ENCODE data around the gene SF3A1.

The SF3A1 gene

DNA sequence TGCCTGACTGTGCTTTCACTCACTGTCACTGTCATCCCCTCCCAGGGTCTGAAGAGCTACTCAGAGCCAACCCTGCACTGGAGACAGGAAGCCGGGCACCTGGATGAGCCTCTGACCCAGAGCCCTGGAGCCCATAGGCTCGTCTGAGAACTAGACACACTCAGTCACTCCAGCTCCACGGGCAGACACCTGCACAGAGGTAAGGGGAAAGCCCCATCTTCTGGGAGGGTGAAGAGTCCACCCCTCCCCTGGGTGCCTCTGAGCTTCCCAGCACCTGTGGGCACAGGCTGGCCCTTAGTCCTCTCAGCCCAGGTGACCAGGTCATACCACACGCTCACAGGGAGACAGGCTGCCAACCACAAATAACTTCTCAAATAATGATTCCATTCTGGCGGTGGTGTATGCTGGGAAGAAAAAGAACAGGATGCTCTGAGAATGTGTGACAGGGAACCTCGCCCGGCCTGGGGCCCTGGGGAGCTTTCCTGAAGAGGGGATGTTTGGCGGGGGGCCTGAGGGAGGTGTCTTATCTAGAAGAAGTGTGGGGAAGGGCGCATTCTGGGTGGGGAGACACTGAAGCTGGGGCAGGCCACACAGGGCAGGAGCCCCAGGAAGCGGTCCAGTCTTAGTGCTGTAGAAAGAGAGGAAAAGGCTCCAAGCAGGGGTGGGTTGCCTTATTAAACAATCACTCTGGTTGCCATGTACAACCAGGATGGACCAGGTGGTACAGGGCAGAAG lies 5.4 kb upstream of the SF3A1 start:
- H3K4me3 ChIP-seq (replicated peaks; ENCODE audit: low read depth, low read length): no peak overlapping the region
- TF ChIP-seq, protein P1, sequence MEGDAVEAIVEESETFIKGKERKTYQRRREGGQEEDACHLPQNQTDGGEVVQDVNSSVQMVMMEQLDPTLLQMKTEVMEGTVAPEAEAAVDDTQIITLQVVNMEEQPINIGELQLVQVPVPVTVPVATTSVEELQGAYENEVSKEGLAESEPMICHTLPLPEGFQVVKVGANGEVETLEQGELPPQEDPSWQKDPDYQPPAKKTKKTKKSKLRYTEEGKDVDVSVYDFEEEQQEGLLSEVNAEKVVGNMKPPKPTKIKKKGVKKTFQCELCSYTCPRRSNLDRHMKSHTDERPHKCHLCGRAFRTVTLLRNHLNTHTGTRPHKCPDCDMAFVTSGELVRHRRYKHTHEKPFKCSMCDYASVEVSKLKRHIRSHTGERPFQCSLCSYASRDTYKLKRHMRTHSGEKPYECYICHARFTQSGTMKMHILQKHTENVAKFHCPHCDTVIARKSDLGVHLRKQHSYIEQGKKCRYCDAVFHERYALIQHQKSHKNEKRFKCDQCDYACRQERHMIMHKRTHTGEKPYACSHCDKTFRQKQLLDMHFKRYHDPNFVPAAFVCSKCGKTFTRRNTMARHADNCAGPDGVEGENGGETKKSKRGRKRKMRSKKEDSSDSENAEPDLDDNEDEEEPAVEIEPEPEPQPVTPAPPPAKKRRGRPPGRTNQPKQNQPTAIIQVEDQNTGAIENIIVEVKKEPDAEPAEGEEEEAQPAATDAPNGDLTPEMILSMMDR (IDR thresholded peaks at IDR 0.05; ENCODE audit: low read length, missing control alignments): no peak
- DNase-seq (ENCODE audit: low read depth): no peak

DNA sequence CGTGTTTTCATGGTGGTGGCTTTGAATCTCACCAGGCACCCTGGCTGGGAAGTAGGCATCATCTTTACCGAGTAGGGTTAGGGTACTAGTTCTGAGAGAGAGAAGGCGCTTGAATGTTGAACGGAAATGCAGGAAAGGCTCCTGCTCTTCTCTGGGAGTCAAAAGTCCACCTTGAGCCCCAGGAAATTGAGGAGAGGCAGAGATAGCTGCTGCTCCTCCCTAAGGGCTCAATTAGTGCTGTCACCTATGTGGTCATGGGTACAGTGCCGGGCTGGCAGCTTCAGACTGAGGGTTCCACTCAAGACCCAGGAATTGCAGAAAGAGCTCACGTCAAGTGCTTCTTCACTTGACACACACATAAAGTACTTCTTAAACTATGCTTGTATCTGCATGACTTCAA lies 1.8 kb upstream of the SF3A1 start:
- DNase-seq (ENCODE audit: low read depth): no peak
- H3K4me3 ChIP-seq (replicated peaks; ENCODE audit: low read depth, low read length): no peak overlapping the region
- TF ChIP-seq, protein P1 (IDR thresholded peaks at IDR 0.05; ENCODE audit: low read length, missing control alignments): no peak

DNA sequence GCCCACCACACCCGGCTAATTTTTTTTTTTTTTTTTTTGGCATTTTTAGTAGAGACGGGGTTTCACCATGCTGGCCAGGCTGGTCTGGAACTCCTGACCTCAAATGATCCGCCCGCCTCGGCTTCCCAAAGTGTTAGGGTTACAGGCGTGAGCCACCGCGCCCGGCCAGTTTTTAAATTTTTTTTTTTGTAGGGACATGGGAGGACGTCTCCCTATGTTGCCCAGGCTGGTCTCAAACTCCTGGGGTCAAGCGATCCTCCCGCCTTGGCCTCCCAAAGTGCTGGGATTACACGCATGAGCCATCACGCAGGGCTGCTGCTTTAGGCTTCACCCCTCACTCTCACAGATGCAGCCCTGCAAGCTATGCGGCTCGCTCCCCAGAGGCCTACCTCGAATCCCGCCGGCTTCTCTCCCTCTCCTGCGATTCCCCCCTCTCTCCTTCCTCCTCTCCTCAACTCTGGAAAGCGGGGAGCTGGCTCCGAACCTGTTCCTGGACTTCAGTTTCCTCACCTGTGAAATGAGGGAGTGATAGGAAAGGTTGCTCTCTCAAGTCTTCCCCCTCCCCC lies 1.0 kb upstream of the SF3A1 start:
- peak overlapping the region; percentile 96 for H3K4me3 ChIP-seq (replicated peaks; ENCODE audit: low read depth, low read length)
- TF ChIP-seq, protein P1 (IDR thresholded peaks at IDR 0.05; ENCODE audit: low read length, missing control alignments): no peak

DNA sequence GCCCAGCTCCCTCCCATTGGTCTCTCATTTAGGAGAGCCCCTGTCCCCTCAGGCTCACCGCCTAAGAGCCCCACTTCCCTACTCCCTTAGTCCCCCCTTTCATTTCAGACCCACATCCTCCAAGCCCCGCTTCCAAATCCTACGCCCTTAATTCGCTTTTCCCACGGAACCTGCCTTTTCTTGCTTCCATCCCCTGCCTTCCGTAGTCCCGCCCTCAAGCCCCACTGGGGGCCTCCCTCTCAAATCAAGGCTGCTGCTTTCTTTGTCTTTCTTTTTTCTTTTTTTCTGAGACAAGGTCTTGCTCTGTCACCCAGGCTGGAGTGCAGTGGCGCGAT lies 509 bp upstream of the SF3A1 start:
- DNase-seq (ENCODE audit: low read depth): no peak
- peak overlapping the region; percentile 96 for H3K4me3 ChIP-seq (replicated peaks; ENCODE audit: low read depth, low read length)
- TF ChIP-seq, protein P1 (IDR thresholded peaks at IDR 0.05; ENCODE audit: low read length, missing control alignments): no peak

More for the DNA sequence above, 1.0 kb upstream of the SF3A1 start:
- DNase-seq (ENCODE audit: low read depth): no peak

DNA sequence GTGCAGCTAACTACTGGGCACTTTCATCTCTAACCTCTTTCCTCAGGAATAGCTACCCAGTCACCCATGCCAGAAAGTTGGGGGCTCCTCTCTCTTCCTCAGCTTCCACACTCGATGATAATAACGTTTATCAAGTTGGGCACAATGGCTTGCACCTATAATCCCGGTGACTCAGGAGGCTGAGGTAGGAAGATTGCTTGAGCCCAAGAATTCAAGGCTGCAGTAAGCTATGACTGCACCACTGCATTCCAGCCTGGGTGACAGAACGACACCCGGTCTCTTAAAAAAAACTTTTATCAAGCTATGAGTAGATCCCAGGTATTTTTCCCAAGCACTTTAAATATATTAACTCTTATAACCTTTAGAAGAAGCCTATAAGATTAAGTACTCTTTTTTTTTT lies 2.0 kb downstream of the SF3A1 start:
- TF ChIP-seq, protein P1 (IDR thresholded peaks at IDR 0.05; ENCODE audit: low read length, missing control alignments): no peak
- no peak for DNase-seq (ENCODE audit: low read depth)
- no peak overlapping the region for H3K4me3 ChIP-seq (replicated peaks; ENCODE audit: low read depth, low read length)

DNA sequence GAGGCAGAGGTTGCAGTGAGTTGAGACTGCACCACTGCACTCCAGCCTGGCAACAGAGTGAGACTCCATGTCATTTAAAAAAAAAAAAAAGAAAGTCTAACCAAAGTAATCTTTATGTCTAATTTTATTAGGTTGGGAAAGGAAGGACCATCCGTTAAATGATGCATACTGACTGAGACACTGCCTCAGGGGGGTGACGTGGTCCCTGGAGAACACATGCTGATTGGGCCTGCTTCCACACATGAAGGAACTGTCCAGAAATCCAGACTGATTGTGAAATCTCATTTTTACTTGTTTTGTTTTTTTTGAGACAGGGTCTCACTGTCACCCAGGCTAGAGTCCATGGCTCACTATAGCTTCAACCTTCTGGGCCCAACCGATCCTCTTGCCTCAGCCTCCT lies 5.5 kb downstream of the SF3A1 start:
- TF ChIP-seq, protein P1 (IDR thresholded peaks at IDR 0.05; ENCODE audit: low read length, missing control alignments): no peak
- DNase-seq (ENCODE audit: low read depth): no peak
- no peak overlapping the region for H3K4me3 ChIP-seq (replicated peaks; ENCODE audit: low read depth, low read length)

DNA sequence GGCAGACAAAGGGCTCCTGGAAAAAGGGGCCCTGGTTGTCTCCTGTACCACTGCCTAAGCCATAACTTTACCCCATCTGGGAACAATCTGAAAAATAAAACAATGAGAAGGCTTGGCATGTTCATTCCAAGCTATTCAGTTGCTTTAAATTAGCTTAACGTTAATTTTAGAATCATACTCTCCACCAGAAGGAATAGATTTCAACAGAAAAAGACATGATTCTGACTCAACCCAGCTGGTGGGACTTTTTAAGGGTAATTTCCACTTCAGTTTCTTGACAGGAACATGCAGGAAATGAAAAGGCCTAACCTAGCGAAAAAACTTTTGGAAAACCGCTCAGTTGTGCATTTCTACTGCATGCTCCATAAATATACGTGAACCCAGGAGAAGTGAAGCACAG lies 7.9 kb downstream of the SF3A1 start:
- no peak for DNase-seq (ENCODE audit: low read depth)
- H3K4me3 ChIP-seq (replicated peaks; ENCODE audit: low read depth, low read length): no peak overlapping the region
- TF ChIP-seq, protein P1 (IDR thresholded peaks at IDR 0.05; ENCODE audit: low read length, missing control alignments): no peak
